GM19239 (cell line): ENCODE measurements around the gene PUS7L.

Experiments used
- DNase-seq: peaks from one replicate; pipeline ENCODE4 v3.0.0; 2011; ENCODE audit warnings: low spot score; ENCODE audit not compliant: insufficient read length
- FAIRE-seq: peaks from 2 replicates; lab custom pipeline; 2011; peaks lifted over from hg19 to GRCh38; lab: Jason Lieb, UNC

Gene PUS7L, protein sequence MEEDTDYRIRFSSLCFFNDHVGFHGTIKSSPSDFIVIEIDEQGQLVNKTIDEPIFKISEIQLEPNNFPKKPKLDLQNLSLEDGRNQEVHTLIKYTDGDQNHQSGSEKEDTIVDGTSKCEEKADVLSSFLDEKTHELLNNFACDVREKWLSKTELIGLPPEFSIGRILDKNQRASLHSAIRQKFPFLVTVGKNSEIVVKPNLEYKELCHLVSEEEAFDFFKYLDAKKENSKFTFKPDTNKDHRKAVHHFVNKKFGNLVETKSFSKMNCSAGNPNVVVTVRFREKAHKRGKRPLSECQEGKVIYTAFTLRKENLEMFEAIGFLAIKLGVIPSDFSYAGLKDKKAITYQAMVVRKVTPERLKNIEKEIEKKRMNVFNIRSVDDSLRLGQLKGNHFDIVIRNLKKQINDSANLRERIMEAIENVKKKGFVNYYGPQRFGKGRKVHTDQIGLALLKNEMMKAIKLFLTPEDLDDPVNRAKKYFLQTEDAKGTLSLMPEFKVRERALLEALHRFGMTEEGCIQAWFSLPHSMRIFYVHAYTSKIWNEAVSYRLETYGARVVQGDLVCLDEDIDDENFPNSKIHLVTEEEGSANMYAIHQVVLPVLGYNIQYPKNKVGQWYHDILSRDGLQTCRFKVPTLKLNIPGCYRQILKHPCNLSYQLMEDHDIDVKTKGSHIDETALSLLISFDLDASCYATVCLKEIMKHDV

DNA sequence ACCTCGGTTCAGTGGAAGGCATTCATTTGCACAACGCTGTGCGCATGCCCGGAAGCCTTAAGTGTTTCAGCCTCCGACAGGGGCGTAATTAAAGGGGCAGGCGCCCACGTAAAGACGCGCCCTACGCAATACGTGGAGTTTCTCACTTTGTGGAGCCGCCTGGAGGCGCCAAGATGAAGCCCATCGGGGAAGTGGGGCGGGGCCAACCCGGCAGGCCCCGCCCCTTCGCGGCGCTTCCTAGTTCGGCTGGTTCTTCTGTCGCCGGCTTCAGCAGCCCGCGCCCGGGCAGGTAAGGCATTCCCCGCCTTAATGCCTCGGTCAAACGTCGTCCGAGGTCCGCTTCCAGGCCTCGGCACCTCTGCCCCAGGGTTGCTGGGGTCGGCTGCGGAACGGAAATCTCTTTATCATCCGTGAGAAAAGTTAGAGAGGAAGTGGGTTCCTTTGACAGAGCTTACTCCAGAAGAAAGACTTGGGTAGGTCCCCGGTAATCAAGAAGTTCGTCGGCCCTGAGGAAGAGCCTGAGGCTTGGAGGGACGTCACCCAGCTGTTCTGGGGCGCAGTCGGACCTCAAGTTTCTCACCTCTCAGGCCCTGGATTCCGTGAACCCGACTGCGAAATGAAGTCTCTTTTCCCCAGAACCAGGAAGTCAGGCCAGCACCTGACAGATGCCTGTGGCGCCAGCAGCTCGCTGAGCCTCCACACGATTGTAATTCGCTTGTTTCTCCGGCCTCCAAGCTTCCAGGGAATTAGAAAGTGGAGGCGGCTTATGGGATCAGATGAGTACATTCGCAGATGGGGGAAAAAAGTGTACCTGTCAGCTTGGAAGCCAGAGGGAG, at the start of gene PUS7L, which contains the start of gene IRAK4:
Gene PUS7L (minus strand): TSS at position 63 of the 836 bp plus-strand sequence. CDS start 3,545 bp downstream, outside the sequence.
Gene IRAK4 (plus strand): TSS at position 224 of the 836 bp plus-strand sequence. CDS start 9,161 bp downstream, outside the sequence.
- peak; percentile 69 for DNase-seq
- peak; percentile 96 for FAIRE-seq

DNA sequence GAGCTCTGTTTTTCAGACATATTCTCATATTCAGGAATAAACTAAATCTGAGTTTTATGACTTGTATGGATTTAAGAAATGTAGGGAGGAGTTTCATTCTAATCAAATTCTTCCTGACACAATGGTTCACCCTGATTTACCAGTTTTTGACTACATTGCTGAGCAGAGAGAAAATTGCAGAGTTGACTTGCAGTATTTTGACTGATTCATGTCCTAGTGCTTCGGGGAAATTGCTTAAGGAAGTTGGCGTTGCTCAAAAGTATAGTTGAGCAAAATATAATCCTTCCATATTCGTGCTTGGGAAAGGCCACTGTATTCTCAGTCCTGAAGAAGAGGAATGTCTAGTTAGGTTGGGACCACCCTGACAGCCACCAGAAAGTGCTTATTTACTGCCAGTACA, 48.8 kb upstream of the PUS7L start:
- FAIRE-seq = no peak
- no peak for DNase-seq

GRCh38 chr12:43806737-43807072, 48.1 kb upstream of the PUS7L start:
- FAIRE-seq (no peak), DNase-seq (no peak)

- peak; percentile 70 for DNase-seq
- peak; percentile 93 for FAIRE-seq
Measured at GRCh38 chr12:43805860-43806736, 47.5 kb upstream of the PUS7L start, which contains the start of gene TWF1. TSS of gene TWF1 (minus strand) at chr12:43806317. CDS start at chr12:43806245, 72 bp downstream.

GRCh38 chr12:43805149-43805859, 46.7 kb upstream of the PUS7L start:
- no peak for DNase-seq
- no peak for FAIRE-seq

- FAIRE-seq = no peak
- no peak for DNase-seq
Measured at GRCh38 chr12:43797561-43798217, 39.1 kb upstream of the PUS7L start.

DNA sequence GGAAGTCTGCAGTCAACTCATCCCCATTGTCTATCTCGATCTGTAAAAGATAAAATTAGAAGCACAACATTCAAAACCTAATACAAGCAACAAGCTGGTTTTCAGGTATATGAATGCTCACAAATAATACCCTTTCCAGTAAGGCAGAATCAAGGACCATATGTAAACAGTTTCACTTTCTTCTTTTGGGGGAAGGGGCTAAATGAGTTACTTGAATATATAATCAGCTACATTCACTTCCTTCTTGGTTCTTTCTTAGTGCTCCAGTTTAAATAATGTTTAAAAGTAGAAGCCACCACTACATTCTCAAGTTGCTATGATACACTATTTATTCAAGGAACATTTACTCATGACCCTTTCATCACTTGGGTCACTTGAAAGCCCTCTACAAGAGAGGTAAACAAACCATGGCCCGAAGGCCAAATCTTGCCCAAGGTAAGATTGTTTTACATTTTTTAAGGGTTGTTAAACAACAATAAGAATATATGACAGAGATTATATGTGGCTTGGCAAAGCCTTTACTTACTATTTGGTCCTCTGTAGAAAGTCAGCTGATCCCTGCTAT, 37.2 kb upstream of the PUS7L start:
- FAIRE-seq = no peak

DNA sequence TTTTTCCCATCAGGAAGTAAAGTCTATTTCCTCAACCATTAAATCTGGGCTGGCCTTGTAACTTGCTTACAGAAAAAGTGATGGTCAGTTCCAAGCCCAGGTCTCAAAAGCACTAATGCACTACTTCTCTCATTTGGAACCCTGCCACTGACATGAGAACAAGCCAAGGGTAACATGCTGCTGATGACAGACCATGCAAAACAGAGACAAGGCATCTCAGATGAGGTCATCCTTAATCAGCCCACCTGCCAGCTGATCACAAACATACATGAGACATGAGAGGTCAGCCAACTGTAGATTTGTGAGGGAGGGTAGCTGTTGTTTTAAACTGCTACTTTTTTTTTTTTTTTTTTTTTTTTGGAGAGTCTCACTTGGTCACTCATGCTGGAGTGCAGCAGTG, 31.4 kb upstream of the PUS7L start:
- FAIRE-seq (no peak), DNase-seq (no peak)

More for the DNA sequence above, 37.2 kb upstream of the PUS7L start:
- DNase-seq = no peak

- DNase-seq (no peak), FAIRE-seq (no peak)
Measured at GRCh38 chr12:43786899-43787693, 28.5 kb upstream of the PUS7L start.

DNA sequence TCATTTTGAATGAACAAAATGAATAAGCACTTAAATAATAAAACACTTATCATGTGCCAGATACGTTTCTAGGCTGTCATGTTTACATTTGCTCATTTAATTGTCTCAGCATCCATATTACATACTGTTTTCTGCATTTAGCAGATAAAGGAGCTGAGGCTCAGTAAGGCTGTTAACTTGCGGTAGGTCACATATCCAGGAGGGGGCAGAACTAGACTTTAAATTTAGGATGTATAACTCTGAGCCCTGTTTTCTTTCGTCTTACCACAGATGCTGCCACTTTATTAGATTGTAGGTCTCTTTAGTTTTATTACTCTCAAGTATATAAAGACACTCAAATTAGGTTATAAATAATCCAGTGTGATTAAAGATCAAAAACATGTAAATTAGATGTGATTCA, 17.9 kb upstream of the PUS7L start:
- DNase-seq (no peak), FAIRE-seq (no peak)

- FAIRE-seq (no peak), DNase-seq (no peak)
Measured at GRCh38 chr12:43766291-43766690, 7.7 kb upstream of the PUS7L start.

DNA sequence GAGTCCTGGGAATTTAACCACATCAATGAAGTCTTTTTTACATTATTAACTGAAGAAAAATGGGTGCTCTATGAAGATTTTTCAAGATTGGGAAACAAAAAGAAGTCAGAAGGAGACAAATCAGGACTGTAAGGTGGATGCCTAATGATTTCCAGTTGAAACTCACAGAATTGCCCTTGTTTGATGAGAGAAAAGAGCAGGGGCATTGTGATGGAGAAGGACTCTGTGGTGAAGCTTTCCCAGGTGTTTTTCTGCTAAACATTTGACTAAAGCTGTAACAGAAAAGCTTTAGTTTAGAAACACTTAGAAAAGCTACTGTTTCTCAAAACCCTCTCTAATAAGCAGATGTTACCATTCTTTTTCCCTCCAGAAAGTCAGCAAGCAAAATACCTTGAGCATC, 5.9 kb upstream of the PUS7L start:
- FAIRE-seq = no peak
- DNase-seq = no peak

GRCh38 chr12:43763769-43764168, 5.2 kb upstream of the PUS7L start:
- no peak for FAIRE-seq
- DNase-seq = no peak

- no peak for DNase-seq
Measured at GRCh38 chr12:43762596-43762995, 4.0 kb upstream of the PUS7L start.

GRCh38 chr12:43761500-43761899, 2.9 kb upstream of the PUS7L start:
- FAIRE-seq (no peak), DNase-seq (no peak)

More at GRCh38 chr12:43762596-43762995, 4.0 kb upstream of the PUS7L start:
- peak; percentile 35 for FAIRE-seq

GRCh38 chr12:43760396-43760795, 1.8 kb upstream of the PUS7L start:
- FAIRE-seq = peak; percentile 48
- no peak for DNase-seq

DNA sequence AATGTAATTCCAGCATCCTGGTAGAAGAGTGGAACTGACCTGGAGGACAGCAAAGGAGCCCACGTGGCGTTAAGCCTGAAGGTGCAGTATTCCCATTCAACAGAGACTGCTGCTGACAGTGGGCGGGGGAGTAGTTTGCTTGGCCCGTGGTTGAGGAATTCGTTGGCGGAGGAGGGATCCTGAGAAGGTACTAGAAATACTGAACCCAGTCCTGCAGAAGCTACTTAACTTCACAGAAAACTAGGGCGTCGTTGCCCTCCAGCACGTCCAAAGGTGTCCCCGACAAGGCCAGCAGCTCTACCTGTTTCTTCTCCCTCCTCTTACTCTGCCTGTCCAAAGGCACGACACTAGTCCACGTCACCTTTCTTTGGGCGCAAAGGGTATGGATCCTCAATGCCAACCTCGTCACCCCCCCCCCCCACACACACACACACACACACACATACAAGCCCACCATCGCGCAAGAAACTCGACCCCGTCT, 303 bp downstream of the PUS7L start:
- DNase-seq = no peak
- FAIRE-seq = no peak
